Vagina (tissue), 2 donors: ENCODE results near the gene AACS.

Source experiments
- CTCF ChIP-seq, 3 experiments: fragments of 450-650 bp in 2 of 3; fragments of 200-600 bp in 1 of 3; sonication (generic) in 1 of 3; IDR thresholded peaks; one replicate each; pipeline ENCODE4 v1.5.1; 2017 to 2019; ENCODE audit warnings: antibody characterized with exemption in 3 of 3, mild to moderate bottlenecking in 2 of 3, moderate library complexity in 2 of 3
- POLR2A ChIP-seq, 2 donors: fragments of 450-650 bp; IDR thresholded peaks; one replicate each; pipeline ENCODE4 v1.6.1; 2017; ENCODE audit warnings: antibody characterized with exemption in 2 of 2, mild to moderate bottlenecking in 2 of 2, moderate library complexity in 2 of 2

GRCh38 chr12:125189015-125189414 is 123.8 kb downstream of the AACS start:
- TF ChIP-seq CTCF (IDR thresholded peaks at IDR 0.05) (no peak), POLR2A (IDR thresholded peaks at IDR 0.05) (no peak)
